A549 (cell line): ENCODE results near the gene ENAH. TPM values are rescaled to one million over a fixed set of nuclear protein-coding genes. Genes with fewer than 3 reads are reported as not detected.

Experiments
- ATAC-seq, 2 experiments: fragments of 200-7000 bp in 1 of 2; fragments of >200 bp in 1 of 2; cut with Nextera tagmentation in 1 of 2; cut with Tn5 transposase in 1 of 2; 3 replicates each; pipeline versions ENCODE4 v1.8.0 to v1.9.1; 2018 to 2020; ENCODE audit warnings: mild to moderate bottlenecking in 1 of 2, moderate library complexity in 1 of 2
- CTCF ChIA-PET: fragments of 300-600 bp; sonication (Branson Sonifier 250); formaldehyde crosslinking; extraction: SDS; loops from one replicate; lab custom pipeline; 2021; ENCODE audit warnings: antibody characterized with exemption, inconsistent platforms; lab: Yijun Ruan, JAX
- POLR2A ChIA-PET: fragments of 350-600 bp; formaldehyde crosslinking; extraction: SDS; loops from one replicate; lab custom pipeline; 2021; ENCODE audit warnings: antibody characterized with exemption, inconsistent platforms; lab: Yijun Ruan, JAX
- DNase-seq, 2 experiments: peaks; one replicate each; pipeline versions ENCODE4 v3.0.0 to v3.0.0-alpha.2; 2011 to 2016; ENCODE audit warnings: low read depth in 1 of 2, low spot score in 1 of 2
- FAIRE-seq: peaks from 2 replicates; lab custom pipeline; 2011; peaks lifted over from hg19 to GRCh38; lab: Jason Lieb, UNC
- H3K27ac ChIP-seq, 2 experiments: fragments of >200 bp; sonication (Bioruptor Twin); formaldehyde crosslinking; 3 replicates each; pipeline ENCODE4 v1.5.1; 2016 to 2017
- H3K4me1 ChIP-seq: fragments of >200 bp; sonication (Bioruptor Twin); formaldehyde crosslinking; 3 replicates; pipeline ENCODE4 v1.6.1; 2016
- H3K4me2 ChIP-seq: fragments of >200 bp; sonication (Bioruptor Twin); formaldehyde crosslinking; 3 replicates; pipeline ENCODE4 v1.6.1; 2016
- H3K4me3 ChIP-seq: fragments of >200 bp; sonication (Bioruptor Twin); formaldehyde crosslinking; 3 replicates; pipeline ENCODE4 v1.5.1; 2016
- H3K9me3 ChIP-seq: fragments of >200 bp; sonication (Bioruptor Twin); formaldehyde crosslinking; 3 replicates; pipeline ENCODE4 v1.6.1; 2016
- CBX8 ChIP-seq: fragments of 200-600 bp; sonication (generic); IDR thresholded peaks from 2 replicates; pipeline ENCODE4 v1.6.1; 2016
- CEBPB ChIP-seq, 2 experiments: fragments of >200 bp in 1 of 2; sonication (Bioruptor Twin) in 1 of 2; formaldehyde crosslinking in 1 of 2; IDR thresholded peaks; 2 replicates each; pipeline ENCODE4 v1.6.1; 2012 to 2016
- EHF ChIP-seq: fragments of 250-450 bp; sonication (Bioruptor Pico); IDR thresholded peaks from 2 replicates; pipeline ENCODE4 v1.5.0; 2020; ENCODE audit warnings: mild to moderate bottlenecking
- EHMT2 ChIP-seq: fragments of 200-600 bp; sonication (generic); IDR thresholded peaks from 2 replicates; pipeline ENCODE4 v1.6.1; 2016; ENCODE audit warnings: antibody characterized with exemption, low read depth, mild to moderate bottlenecking, moderate library complexity
- EP300 ChIP-seq, 2 experiments: fragments of >200 bp; sonication (Bioruptor Twin); formaldehyde crosslinking; IDR thresholded peaks; 2 replicates in 1 of 2; 3 replicates in 1 of 2; pipeline ENCODE4 v1.6.1; 2016 to 2017
- ESRRA ChIP-seq: fragments of 150-350 bp; IDR thresholded peaks from 2 replicates; pipeline ENCODE4 v1.6.1; 2014; ENCODE audit warnings: mild to moderate bottlenecking, low read length, borderline replicate concordance
- HDAC2 ChIP-seq: fragments of 200-600 bp; sonication (generic); IDR thresholded peaks from 2 replicates; pipeline ENCODE4 v1.6.1; 2016
- HEYL ChIP-seq: fragments of 250-450 bp; sonication (Bioruptor Pico); IDR thresholded peaks from 2 replicates; pipeline ENCODE4 v1.8.0; 2021; ENCODE audit warnings: mild to moderate bottlenecking, moderate library complexity
- HOXA7 ChIP-seq: fragments of 250-450 bp; sonication (Bioruptor Pico); IDR thresholded peaks from 2 replicates; pipeline ENCODE4 v1.5.0; 2020; ENCODE audit warnings: mild to moderate bottlenecking, moderate library complexity
- JUN ChIP-seq, 2 experiments: fragments of >200 bp; sonication (Bioruptor Twin); formaldehyde crosslinking; IDR thresholded peaks; 2 replicates in 1 of 2; 3 replicates in 1 of 2; pipeline ENCODE4 v1.6.1; 2016 to 2017
- KDM5A ChIP-seq: fragments of 200-600 bp; sonication (generic); IDR thresholded peaks from 2 replicates; pipeline ENCODE4 v1.6.1; 2016; ENCODE audit warnings: antibody characterized with exemption, mild to moderate bottlenecking
- MAFK ChIP-seq: fragments of 450-650 bp; IDR thresholded peaks from 2 replicates; pipeline ENCODE4 v1.6.1; 2014; ENCODE audit not compliant: partially characterized antibody
- MAZ ChIP-seq: fragments of 150-350 bp; IDR thresholded peaks from 2 replicates; pipeline ENCODE4 v1.6.1; 2014; ENCODE audit warnings: antibody characterized with exemption, low read depth, low read length, borderline replicate concordance
- MYC ChIP-seq: IDR thresholded peaks from 2 replicates; pipeline ENCODE4 v1.6.1; 2012; ENCODE audit warnings: mild to moderate bottlenecking, inconsistent platforms, low read length, improper control_type of control experiment, borderline replicate concordance
- POLR2A ChIP-seq: IDR thresholded peaks from 2 replicates; pipeline ENCODE4 v1.6.1; 2012; ENCODE audit warnings: mild to moderate bottlenecking, low read length
- POLR2AphosphoS2 ChIP-seq: conservative IDR thresholded peaks from 2 replicates; pipeline ENCODE4 v1.6.1; 2012; ENCODE audit warnings: low read length, improper control_type of control experiment, inconsistent platforms
- RCOR1 ChIP-seq: fragments of 150-350 bp; IDR thresholded peaks from 2 replicates; pipeline ENCODE4 v1.6.1; 2014; ENCODE audit warnings: antibody characterized with exemption, low read length, low read depth
- TFCP2L1 ChIP-seq: fragments of 250-450 bp; sonication (Bioruptor Pico); IDR thresholded peaks from 2 replicates; pipeline ENCODE4 v1.5.0; 2021; ENCODE audit warnings: mild to moderate bottlenecking
- ZFP36 ChIP-seq: fragments of 450-650 bp; IDR thresholded peaks from 2 replicates; pipeline ENCODE4 v1.6.1; 2014; ENCODE audit warnings: borderline replicate concordance; ENCODE audit not compliant: partially characterized antibody
- ZSCAN20 ChIP-seq: fragments of 250-450 bp; sonication (Bioruptor Pico); IDR thresholded peaks from 2 replicates; pipeline ENCODE4 v1.8.0; 2022; ENCODE audit warnings: mild to moderate bottlenecking, moderate library complexity
- WGBS: methylation state at CpG from one replicate; pipeline ENCODE4 v1.1.6; 2017; ENCODE audit errors: missing lambda C conversion rate; 5-methylcytosine and 5-hydroxymethylcytosine counted together
- polyA plus RNA-seq, 4 experiments: library from polyadenylated mRNA; depleted of rRNA in 3 of 4; stranded (reverse); fragments of >200 nt; fragmentation: RNase III in 1 of 4; extraction: RNeasy Plus Mini Kit Qiagen cat#74134 plus additional on column Dnase treatment in 1 of 4; gene quantifications; 2 replicates in 3 of 4; 3 replicates in 1 of 4; pipeline ENCODE4 v1.2.3, GENCODE V29; 2011 to 2017
- TF ChIP-seq, protein P1 (sequence below): fragments of >200 bp; sonication (Bioruptor Twin); formaldehyde crosslinking; IDR thresholded peaks from 3 replicates; pipeline ENCODE4 v1.6.1; 2016
- TF ChIP-seq, protein P2 (sequence below): fragments of >200 bp; sonication (Bioruptor Twin); formaldehyde crosslinking; IDR thresholded peaks from 3 replicates; pipeline ENCODE4 v1.5.1; 2016
- TF ChIP-seq, protein P3 (sequence below): IDR thresholded peaks from 2 replicates; pipeline ENCODE4 v1.6.1; 2012; ENCODE audit warnings: low read depth, borderline replicate concordance

ENAH gene
- polyA plus RNA-seq, 2 of the 4 experiments (the other 2 are of a cell fraction): 142 to 155 TPM

- TF ChIP-seq EHF (no peak), POLR2AphosphoS2 (no peak), ESRRA (no peak), KDM5A (no peak), MYC (no peak)
Measured at GRCh38 chr1:225613006-225613405, 39.9 kb downstream of the ENAH start (continued).

DNA sequence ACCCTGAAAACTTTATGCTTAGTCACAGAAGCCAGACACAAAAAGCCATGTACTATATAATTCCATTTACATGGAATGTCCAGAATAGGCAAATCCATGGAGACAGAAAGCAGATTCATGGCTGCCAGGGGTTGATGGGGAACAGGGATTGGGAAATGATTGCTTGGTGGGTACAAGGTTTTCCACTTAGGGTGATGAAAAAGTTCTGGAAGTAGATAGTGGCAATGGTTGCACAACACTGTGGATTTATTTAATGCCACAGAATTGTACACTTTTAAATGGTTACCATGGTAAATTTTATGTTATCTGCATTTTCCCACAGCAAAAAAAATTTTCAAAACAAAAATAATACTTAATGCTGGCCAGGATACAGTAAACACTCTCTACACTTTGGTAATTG lies 40.6 kb downstream of the ENAH start:
- ATAC-seq: no peak
- no peak for DNase-seq
- ChIA-PET CTCF (interaction anchor here (0.9 kb wide), 1 partner anchor 12 kb away, joined by 3 read pairs; no protein-coding TSS in a partner anchor), POLR2A (no interaction called here)
- Histone ChIP-seq H3K9me3 (no peaks in the 10 kb centered on the region), H3K27ac (peak overlapping the region in 1 of 2 experiments; percentile 23; a peak in 2 of 6 replicates), H3K4me2 (peak overlapping the region; percentile 40), H3K4me3 (no peak overlapping the region)
- TF ChIP-seq, protein P1, sequence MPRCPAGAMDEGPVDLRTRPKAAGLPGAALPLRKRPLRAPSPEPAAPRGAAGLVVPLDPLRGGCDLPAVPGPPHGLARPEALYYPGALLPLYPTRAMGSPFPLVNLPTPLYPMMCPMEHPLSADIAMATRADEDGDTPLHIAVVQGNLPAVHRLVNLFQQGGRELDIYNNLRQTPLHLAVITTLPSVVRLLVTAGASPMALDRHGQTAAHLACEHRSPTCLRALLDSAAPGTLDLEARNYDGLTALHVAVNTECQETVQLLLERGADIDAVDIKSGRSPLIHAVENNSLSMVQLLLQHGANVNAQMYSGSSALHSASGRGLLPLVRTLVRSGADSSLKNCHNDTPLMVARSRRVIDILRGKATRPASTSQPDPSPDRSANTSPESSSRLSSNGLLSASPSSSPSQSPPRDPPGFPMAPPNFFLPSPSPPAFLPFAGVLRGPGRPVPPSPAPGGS: no peak
- TF ChIP-seq POLR2AphosphoS2 (no peak), HOXA7 (CRISPR knock-in tag) (no peak), TFCP2L1 (CRISPR knock-in tag) (no peak), HDAC2 (no peak), MYC (no peak), MAZ (no peak), EP300 (IDR thresholded peaks at IDR 0.05) (no peak), MAFK (peak; percentile 19), ZFP36 (no peak), EHMT2 (no peak), CBX8 (no peak), RCOR1 (no peak), HEYL (no peak), CEBPB (IDR thresholded peaks at IDR 0.05) (peak; percentile 51 to 61; a peak in 2 of 4 replicates)
- TF ChIP-seq, protein P2, sequence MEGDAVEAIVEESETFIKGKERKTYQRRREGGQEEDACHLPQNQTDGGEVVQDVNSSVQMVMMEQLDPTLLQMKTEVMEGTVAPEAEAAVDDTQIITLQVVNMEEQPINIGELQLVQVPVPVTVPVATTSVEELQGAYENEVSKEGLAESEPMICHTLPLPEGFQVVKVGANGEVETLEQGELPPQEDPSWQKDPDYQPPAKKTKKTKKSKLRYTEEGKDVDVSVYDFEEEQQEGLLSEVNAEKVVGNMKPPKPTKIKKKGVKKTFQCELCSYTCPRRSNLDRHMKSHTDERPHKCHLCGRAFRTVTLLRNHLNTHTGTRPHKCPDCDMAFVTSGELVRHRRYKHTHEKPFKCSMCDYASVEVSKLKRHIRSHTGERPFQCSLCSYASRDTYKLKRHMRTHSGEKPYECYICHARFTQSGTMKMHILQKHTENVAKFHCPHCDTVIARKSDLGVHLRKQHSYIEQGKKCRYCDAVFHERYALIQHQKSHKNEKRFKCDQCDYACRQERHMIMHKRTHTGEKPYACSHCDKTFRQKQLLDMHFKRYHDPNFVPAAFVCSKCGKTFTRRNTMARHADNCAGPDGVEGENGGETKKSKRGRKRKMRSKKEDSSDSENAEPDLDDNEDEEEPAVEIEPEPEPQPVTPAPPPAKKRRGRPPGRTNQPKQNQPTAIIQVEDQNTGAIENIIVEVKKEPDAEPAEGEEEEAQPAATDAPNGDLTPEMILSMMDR: no peak
- TF ChIP-seq, all 56 proteins: peak for 2
- H3K4me1 ChIP-seq: peaks cover 84% of the 10 kb centered on the region
- FAIRE-seq: no peak

GRCh38 chr1:225611537-225612223 lies 41.2 kb downstream of the ENAH start:
- DNase-seq (no peak), ATAC-seq (no peak), FAIRE-seq (no peak)
- H3K4me2 ChIP-seq: peak overlapping the region; percentile 40; the same call in 1 of the 3 replicates
- no peak for TF ChIP-seq HEYL
- TF ChIP-seq, protein P3, sequence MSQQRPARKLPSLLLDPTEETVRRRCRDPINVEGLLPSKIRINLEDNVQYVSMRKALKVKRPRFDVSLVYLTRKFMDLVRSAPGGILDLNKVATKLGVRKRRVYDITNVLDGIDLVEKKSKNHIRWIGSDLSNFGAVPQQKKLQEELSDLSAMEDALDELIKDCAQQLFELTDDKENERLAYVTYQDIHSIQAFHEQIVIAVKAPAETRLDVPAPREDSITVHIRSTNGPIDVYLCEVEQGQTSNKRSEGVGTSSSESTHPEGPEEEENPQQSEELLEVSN: no peak
- TF ChIP-seq ESRRA: no peak
- no peak for TF ChIP-seq EHMT2
- no peak for TF ChIP-seq ZFP36
- no peak for TF ChIP-seq JUN (IDR thresholded peaks at IDR 0.05)
- TF ChIP-seq POLR2AphosphoS2: no peak
- TF ChIP-seq POLR2A: no peak
- no peak for TF ChIP-seq ZSCAN20 (CRISPR knock-in tag)
- no peaks in the 10 kb centered on the region for H3K9me3 ChIP-seq
- H3K4me3 ChIP-seq: no peak overlapping the region
- ChIA-PET CTCF (interaction anchor here (0.9 to 1.1 kb wide), 2 partner anchors 11 to 166 kb away, joined by 3 to 4 read pairs; partner anchors contain the start of gene SRP9), POLR2A (no interaction called here)
- WGBS: 87% methylated on average over 7 of the region's 7 CpGs
- H3K4me1 ChIP-seq: peaks cover 84% of the 10 kb centered on the region
- H3K27ac ChIP-seq: no peak overlapping the region
